GM10266 (cell line): ENCODE data around the gene PLK5.

Source experiments
- DNase-seq: peaks from one replicate; pipeline ENCODE4 v3.0.0; 2012; ENCODE audit errors: extremely low spot score
- CTCF ChIP-seq: IDR thresholded peaks from 2 replicates; pipeline ENCODE4 v1.5.1; 2012; ENCODE audit warnings: mild to moderate bottlenecking, low read depth; ENCODE audit not compliant: control insufficient read depth, insufficient read depth; ENCODE audit errors: missing control alignments

The PLK5 gene

DNA sequence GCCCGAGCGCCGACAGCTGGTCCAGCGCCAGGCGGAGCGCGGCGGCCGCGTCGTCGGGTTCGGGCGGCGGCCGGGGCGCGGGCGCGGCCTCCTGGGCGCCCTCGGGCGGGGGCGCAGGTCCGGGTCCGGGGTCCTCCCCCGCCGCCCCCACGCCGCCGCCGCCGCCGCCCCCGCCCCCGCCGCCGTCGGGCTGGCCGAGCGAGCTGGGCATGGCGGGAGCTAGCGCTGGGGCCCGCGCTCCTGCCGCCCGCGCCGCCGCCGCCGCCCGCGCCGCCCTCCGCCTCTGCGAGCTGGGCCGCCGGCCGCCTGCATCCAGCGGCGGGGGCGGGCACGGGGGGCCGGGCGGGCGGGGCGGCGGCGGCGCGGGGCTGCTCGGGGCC lies 44.0 kb downstream of the PLK5 start:
- no peak for TF ChIP-seq CTCF
- no peak for DNase-seq

DNA sequence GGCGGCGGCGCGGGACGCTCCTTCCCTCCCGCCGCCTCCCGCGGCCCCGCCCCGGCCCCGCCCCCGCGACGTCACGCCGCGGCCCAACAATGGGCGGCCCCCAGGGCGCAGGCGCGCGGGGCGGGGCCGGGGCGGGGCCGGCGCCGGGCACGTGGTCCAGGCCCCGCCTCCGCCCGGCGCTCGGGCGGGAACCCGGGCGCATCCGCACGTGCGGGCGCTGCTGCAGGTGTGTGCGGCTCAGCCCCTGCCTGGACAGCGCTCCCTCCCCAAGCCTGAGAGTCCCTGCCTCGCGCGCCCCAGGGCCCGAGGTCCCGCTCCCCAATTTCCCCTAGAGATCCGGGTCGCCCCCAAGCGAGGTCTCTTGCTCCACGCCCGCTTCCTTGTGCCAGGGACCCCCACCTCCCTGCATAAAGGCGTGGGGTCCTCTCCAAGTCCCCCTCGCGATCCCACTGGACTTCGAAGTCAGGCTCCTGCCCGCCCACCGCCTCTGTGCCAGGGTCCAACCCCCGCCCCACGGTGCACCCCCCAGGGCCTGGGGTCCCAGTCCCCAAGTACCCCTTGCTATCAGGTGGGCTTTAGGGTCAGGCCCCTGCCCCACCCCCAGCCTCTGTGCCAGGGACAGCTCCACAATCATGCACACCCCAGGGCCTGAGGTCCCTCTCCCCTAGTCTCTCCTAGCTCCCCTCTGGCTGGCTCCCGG lies 44.6 kb downstream of the PLK5 start, which contains the start of gene MEX3D:
Gene MEX3D, minus strand, starts transcription at position 6 of the 700 bp plus-strand sequence. CDS start 267 bp downstream, outside the sequence.
- no peak for TF ChIP-seq CTCF
- peak; percentile 100 for DNase-seq

GRCh38 chr19:1569997-1570396 lies 46.1 kb downstream of the PLK5 start:
- DNase-seq = no peak
- TF ChIP-seq CTCF = no peak

DNA sequence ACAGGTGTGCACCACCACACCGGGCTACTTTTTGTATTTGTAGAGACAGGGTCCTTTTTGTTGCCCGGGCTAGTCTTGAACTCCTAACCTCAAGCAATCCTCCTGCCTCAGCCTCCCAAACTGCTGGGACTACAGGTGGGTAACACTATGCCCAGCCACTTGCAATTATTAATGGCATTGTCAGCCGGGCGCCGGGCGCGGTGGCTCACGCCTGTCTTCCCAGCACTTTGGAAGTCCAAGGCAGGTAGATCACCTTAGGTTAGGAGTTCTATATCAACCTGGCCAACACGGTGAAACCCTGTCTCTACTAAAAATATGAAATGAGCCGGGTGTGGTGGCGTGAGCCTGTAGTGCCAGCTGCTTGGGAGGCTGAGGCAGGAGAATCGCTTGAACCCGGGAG lies 47.0 kb downstream of the PLK5 start:
- no peak for DNase-seq
- no peak for TF ChIP-seq CTCF

GRCh38 chr19:1571358-1571757 lies 47.5 kb downstream of the PLK5 start:
- no peak for DNase-seq
- TF ChIP-seq CTCF = no peak

DNA sequence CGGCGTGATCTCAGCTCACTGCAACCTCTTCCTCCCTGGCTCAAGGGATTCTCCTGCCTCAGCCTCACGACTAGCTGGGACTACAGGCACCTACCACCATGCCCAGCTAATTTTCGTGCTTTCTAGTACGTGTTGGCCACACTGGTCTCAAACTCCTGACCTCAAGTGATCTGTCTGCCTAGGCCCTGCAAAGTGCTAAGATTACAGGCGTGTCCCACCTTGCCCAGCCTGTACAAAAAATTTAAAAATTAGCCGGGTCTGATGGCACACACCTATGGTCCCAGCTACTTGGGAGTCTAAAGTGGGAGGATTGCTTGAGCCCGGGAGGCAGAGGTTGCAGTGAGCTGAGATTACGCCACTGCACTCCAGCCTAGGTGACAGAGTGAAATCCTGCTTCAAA lies 48.9 kb downstream of the PLK5 start:
- DNase-seq = no peak
- no peak for TF ChIP-seq CTCF

- no peak for DNase-seq
- TF ChIP-seq CTCF = no peak
These were observed 50.7 kb downstream of the PLK5 start for GRCh38 chr19:1574354-1575136.
